Peyer's patch (tissue), 4 donors: ENCODE data around the gene DAW1. TPM values are rescaled to one million over a fixed set of nuclear protein-coding genes. Genes with fewer than 3 reads are reported as not detected.

Experiments used
- DNase-seq, 3 donors: peaks; one replicate each; pipeline ENCODE4 v3.0.0-alpha.2; 2017 to 2019
- H3K27ac ChIP-seq, 4 donors: fragments of 200-600 bp; sonication (generic); one replicate each; pipeline ENCODE4 v1.5.1; 2016 to 2019
- H3K27me3 ChIP-seq, 2 donors: fragments of 200-600 bp; sonication (generic); one replicate each; pipeline ENCODE4 v1.5.1; 2019
- H3K36me3 ChIP-seq, 3 donors: fragments of 200-600 bp; sonication (generic); one replicate each; pipeline ENCODE4 v1.5.1; 2016 to 2019
- H3K4me1 ChIP-seq, 4 donors: fragments of 200-600 bp; sonication (generic); one replicate each; pipeline ENCODE4 v1.5.1; 2016 to 2019
- H3K4me3 ChIP-seq, 4 donors: fragments of 200-600 bp; sonication (generic); 1 replicate in 3 of 4; 2 replicates in 1 of 4; pipeline ENCODE4 v1.5.1; 2016 to 2019; ENCODE audit warnings: mild to moderate bottlenecking in 1 of 4
- H3K9me3 ChIP-seq, 4 donors: fragments of 200-600 bp; sonication (generic); one replicate each; pipeline ENCODE4 v1.5.1; 2016 to 2019; ENCODE audit warnings: mild to moderate bottlenecking in 1 of 4
- POLR2A ChIP-seq, 2 donors: fragments of 450-650 bp; IDR thresholded peaks; one replicate each; pipeline ENCODE4 v1.5.1; 2017; ENCODE audit warnings: antibody characterized with exemption in 2 of 2, mild to moderate bottlenecking in 2 of 2, moderate library complexity in 2 of 2
- total RNA-seq, 4 donors: library from RNA; depleted of rRNA; stranded (reverse); fragments of >200 nt; gene quantifications; one replicate each; pipeline ENCODE4 v1.1.0, GENCODE V29; 2016
- TF ChIP-seq, protein P1 (sequence below), 6 experiments: fragments of 450-650 bp in 4 of 6; fragments of 200-600 bp in 2 of 6; sonication (generic) in 1 of 6; IDR thresholded peaks; one replicate each; pipeline ENCODE4 v1.5.1; 2017 to 2019; ENCODE audit warnings: antibody characterized with exemption in 6 of 6, mild to moderate bottlenecking in 3 of 6, moderate library complexity in 1 of 6

DAW1 gene
- total RNA-seq, 4 donors from 2014 or later: not detected

DNA sequence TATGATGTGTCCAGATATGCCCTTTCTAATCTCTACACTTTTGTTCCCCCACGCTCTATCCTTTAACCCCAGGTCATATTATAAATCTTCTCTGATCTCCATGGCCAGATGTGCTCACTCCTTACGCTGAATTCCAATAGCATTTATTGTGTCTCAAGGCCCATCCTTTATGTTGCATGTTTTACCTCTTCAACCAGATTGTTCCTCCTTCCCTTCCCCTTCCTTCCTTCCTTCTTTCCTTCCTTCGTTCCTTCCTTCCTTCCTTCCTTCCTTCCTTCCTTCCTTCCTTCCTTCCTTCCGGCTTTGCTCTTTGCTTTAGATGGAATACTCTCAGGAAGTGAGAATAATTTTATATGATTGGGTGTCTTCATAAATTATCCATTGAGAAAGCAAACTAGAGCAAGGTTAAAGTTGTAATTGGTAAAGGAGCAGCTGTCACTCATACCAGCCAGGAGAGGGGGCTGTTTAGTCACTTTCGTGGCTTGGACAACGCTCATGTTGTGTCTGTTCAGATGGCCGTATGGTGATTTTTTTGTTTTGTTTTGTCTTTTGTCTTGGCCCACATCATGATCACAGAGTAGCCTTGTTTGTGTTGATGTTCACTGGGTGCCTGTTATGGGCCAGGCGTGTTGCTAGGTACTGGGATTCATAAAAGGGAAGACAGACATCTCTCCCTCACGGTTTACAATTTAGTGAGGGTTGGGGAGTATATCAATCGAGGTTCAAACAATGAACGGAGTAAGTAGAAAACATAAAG is 68.0 kb downstream of the DAW1 start:
- H3K4me3 ChIP-seq: no peak overlapping the region
- DNase-seq: no peak
- H3K27ac ChIP-seq: no peak overlapping the region
- no peaks in the 10 kb centered on the region for H3K27me3 ChIP-seq
- H3K36me3 ChIP-seq: no peaks in the 10 kb centered on the region
- no peak for TF ChIP-seq POLR2A (IDR thresholded peaks at IDR 0.05)
- TF ChIP-seq, protein P1, sequence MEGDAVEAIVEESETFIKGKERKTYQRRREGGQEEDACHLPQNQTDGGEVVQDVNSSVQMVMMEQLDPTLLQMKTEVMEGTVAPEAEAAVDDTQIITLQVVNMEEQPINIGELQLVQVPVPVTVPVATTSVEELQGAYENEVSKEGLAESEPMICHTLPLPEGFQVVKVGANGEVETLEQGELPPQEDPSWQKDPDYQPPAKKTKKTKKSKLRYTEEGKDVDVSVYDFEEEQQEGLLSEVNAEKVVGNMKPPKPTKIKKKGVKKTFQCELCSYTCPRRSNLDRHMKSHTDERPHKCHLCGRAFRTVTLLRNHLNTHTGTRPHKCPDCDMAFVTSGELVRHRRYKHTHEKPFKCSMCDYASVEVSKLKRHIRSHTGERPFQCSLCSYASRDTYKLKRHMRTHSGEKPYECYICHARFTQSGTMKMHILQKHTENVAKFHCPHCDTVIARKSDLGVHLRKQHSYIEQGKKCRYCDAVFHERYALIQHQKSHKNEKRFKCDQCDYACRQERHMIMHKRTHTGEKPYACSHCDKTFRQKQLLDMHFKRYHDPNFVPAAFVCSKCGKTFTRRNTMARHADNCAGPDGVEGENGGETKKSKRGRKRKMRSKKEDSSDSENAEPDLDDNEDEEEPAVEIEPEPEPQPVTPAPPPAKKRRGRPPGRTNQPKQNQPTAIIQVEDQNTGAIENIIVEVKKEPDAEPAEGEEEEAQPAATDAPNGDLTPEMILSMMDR (IDR thresholded peaks at IDR 0.05): peak in 4 of 6 experiments; percentile 10 to 39 (median 33)
- no peaks in the 10 kb centered on the region for H3K4me1 ChIP-seq
- H3K9me3 ChIP-seq: no peaks in the 10 kb centered on the region

GRCh38 chr2:227942021-227942420 is 70.6 kb downstream of the DAW1 start:
- no peaks in the 10 kb centered on the region for H3K9me3 ChIP-seq
- H3K36me3 ChIP-seq: no peaks in the 10 kb centered on the region
- no peak overlapping the region for H3K27ac ChIP-seq
- TF ChIP-seq, protein P1 (IDR thresholded peaks at IDR 0.05): no peak
- TF ChIP-seq POLR2A (IDR thresholded peaks at IDR 0.05): no peak
- H3K4me1 ChIP-seq: no peaks in the 10 kb centered on the region
- no peaks in the 10 kb centered on the region for H3K27me3 ChIP-seq
- no peak overlapping the region for H3K4me3 ChIP-seq
- DNase-seq: no peak

DNA sequence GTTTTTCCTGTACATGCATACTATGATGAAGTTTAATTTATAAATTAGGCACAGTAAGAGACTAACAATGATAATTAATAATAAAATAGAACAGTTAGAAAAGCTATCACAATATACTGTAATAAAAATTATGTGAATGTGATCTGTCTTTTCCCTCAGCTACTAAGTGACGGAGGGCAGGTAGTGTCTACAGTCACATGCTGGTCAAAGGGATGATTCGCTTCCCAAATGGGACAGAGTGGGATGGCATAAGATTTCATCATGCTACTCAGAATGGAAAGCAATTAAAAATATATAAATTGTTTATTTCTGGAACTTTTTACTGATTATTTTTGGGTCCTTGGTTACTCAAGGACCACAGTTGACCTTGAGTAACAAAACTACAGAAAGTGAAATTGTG is 71.5 kb downstream of the DAW1 start:
- no peaks in the 10 kb centered on the region for H3K27me3 ChIP-seq
- TF ChIP-seq, protein P1 (IDR thresholded peaks at IDR 0.05): no peak
- no peak for TF ChIP-seq POLR2A (IDR thresholded peaks at IDR 0.05)
- DNase-seq: no peak
- H3K9me3 ChIP-seq: no peaks in the 10 kb centered on the region
- H3K4me3 ChIP-seq: no peak overlapping the region
- H3K4me1 ChIP-seq: no peaks in the 10 kb centered on the region
- H3K27ac ChIP-seq: no peak overlapping the region
- H3K36me3 ChIP-seq: no peaks in the 10 kb centered on the region

DNA sequence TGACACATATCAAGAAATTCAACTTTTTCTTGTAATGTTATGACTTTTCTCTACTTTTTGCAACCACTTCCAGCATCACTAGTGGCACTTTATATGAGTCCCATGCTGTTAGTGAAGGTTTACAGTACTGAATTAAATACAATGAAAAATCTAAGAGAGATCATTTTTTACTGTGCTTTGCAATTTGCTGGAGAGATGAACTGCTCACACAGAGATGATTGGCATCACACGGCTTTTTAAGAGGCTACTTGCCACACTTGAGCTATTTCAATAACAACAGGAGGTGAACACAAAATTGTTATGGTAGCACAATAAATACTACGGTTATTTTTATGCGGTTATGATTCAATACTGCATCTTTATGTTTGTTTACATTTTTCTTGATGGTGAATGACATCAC is 88.9 kb downstream of the DAW1 start:
- no peak for DNase-seq
- no peak overlapping the region for H3K27ac ChIP-seq
- H3K27me3 ChIP-seq: no peaks in the 10 kb centered on the region
- no peaks in the 10 kb centered on the region for H3K4me1 ChIP-seq
- TF ChIP-seq POLR2A (IDR thresholded peaks at IDR 0.05): no peak
- TF ChIP-seq, protein P1 (IDR thresholded peaks at IDR 0.05): no peak
- no peaks in the 10 kb centered on the region for H3K9me3 ChIP-seq
- H3K36me3 ChIP-seq: no peaks in the 10 kb centered on the region
- no peak overlapping the region for H3K4me3 ChIP-seq

GRCh38 chr2:227971619-227972230 is 100.3 kb downstream of the DAW1 start:
- no peaks in the 10 kb centered on the region for H3K9me3 ChIP-seq
- no peak for DNase-seq
- no peak overlapping the region for H3K27ac ChIP-seq
- H3K4me3 ChIP-seq: no peak overlapping the region
- no peaks in the 10 kb centered on the region for H3K36me3 ChIP-seq
- no peaks in the 10 kb centered on the region for H3K27me3 ChIP-seq
- TF ChIP-seq POLR2A (IDR thresholded peaks at IDR 0.05): no peak
- TF ChIP-seq, protein P1 (IDR thresholded peaks at IDR 0.05): no peak
- H3K4me1 ChIP-seq: no peaks in the 10 kb centered on the region
